Panc1 (cell line): ENCODE data around the gene ZC3HAV1. TPM values are rescaled to one million over a fixed set of nuclear protein-coding genes. Genes with fewer than 3 reads are reported as not detected.

Experiments used
- ATAC-seq: fragments of 200-7000 bp; cut with Tn5 transposase; 2 replicates; pipeline ENCODE4 v1.9.1; 2020; ENCODE audit warnings: mild to moderate bottlenecking, moderate library complexity
- BruUV-seq: library from RNA; stranded (reverse); fragments of 400-500 nt; replicated peaks from 2 replicates; lab custom pipeline; 2021; lab: Mats Ljungman, UMichigan
- CTCF ChIA-PET: fragments of 300-600 bp; sonication (Branson Sonifier 250); formaldehyde crosslinking; loops from one replicate; lab custom pipeline; 2022; ENCODE audit warnings: antibody characterized with exemption; lab: Charles Lee
- POLR2A ChIA-PET: fragments of 300-600 bp; sonication (Branson Sonifier 250); formaldehyde crosslinking; loops from one replicate; lab custom pipeline; 2022; ENCODE audit warnings: antibody characterized with exemption; lab: Charles Lee
- DNase-seq: peaks from one replicate; pipeline ENCODE4 v3.0.0-alpha.2; 2010; ENCODE audit warnings: low read depth, low spot score
- H3K27ac ChIP-seq: 2 replicates; pipeline ENCODE4 v1.5.1; 2011; ENCODE audit warnings: mild to moderate bottlenecking, low read length, inconsistent platforms
- H3K27me3 ChIP-seq: fragments of 200-500 bp; sonication (Bioruptor generic); 2 replicates; pipeline ENCODE4 v1.6.0; 2014; ENCODE audit warnings: low read length, inconsistent platforms; ENCODE audit not compliant: control insufficient read depth, insufficient read depth
- H3K36me3 ChIP-seq: fragments of 200-500 bp; sonication (Bioruptor generic); 2 replicates; pipeline ENCODE4 v1.5.1; 2014; ENCODE audit warnings: inconsistent platforms, mild to moderate bottlenecking, low read length, moderate library complexity; ENCODE audit not compliant: control insufficient read depth, insufficient read depth
- H3K4me1 ChIP-seq: 2 replicates; pipeline ENCODE4 v1.5.1; 2011; ENCODE audit warnings: inconsistent platforms, mild to moderate bottlenecking, low read length, moderate library complexity; ENCODE audit not compliant: control insufficient read depth, insufficient read depth
- H3K4me3 ChIP-seq, 2 experiments: 2 replicates each; pipeline ENCODE4 v1.5.1; 2011 to 2012; ENCODE audit warnings: low read depth in 2 of 2, low read length in 2 of 2, mild to moderate bottlenecking in 2 of 2, inconsistent platforms in 1 of 2, moderate library complexity in 1 of 2
- H3K9me3 ChIP-seq: fragments of 200-500 bp; sonication (Bioruptor generic); 2 replicates; pipeline ENCODE4 v1.5.1; 2014; ENCODE audit warnings: low read depth, mild to moderate bottlenecking, inconsistent platforms, low read length, moderate library complexity; ENCODE audit not compliant: control insufficient read depth, insufficient read depth
- SIN3A ChIP-seq: IDR thresholded peaks from 2 replicates; pipeline ENCODE4 v1.6.1; 2012; ENCODE audit warnings: low read depth, mild to moderate bottlenecking, low read length, moderate library complexity, borderline replicate concordance; ENCODE audit not compliant: insufficient read depth
- in situ Hi-C: cut with HindIII; loops from 2 replicates; pipeline ENCODE4 v1.10.0; 2016; ENCODE audit warnings: low sequenced_read_pairs, low pct_unique_long_range_greater_than_20kb
- intact Hi-C: fragments of 100-400 bp; cut with micrococcal nuclease; formaldehyde crosslinking; loops from one replicate; pipeline ENCODE4 v1.10.0; 2022; ENCODE audit not compliant: unreplicated experiment
- total RNA-seq: library from RNA; stranded (reverse); gene quantifications from one replicate; pipeline ENCODE4 v1.2.1, GENCODE V29; 2021; ENCODE audit not compliant: unreplicated experiment
- TF ChIP-seq, protein P1 (sequence below), 2 experiments: IDR thresholded peaks; 2 replicates each; pipeline ENCODE4 v1.6.1; 2011 to 2012; ENCODE audit warnings: low read depth in 2 of 2, control low read depth in 1 of 2, low read length in 1 of 2, mild to moderate bottlenecking in 1 of 2, moderate library complexity in 1 of 2; ENCODE audit not compliant: insufficient read depth in 1 of 2

The ZC3HAV1 gene
- total RNA-seq, 1 experiment from 2014 or later = 47.1 TPM

DNA sequence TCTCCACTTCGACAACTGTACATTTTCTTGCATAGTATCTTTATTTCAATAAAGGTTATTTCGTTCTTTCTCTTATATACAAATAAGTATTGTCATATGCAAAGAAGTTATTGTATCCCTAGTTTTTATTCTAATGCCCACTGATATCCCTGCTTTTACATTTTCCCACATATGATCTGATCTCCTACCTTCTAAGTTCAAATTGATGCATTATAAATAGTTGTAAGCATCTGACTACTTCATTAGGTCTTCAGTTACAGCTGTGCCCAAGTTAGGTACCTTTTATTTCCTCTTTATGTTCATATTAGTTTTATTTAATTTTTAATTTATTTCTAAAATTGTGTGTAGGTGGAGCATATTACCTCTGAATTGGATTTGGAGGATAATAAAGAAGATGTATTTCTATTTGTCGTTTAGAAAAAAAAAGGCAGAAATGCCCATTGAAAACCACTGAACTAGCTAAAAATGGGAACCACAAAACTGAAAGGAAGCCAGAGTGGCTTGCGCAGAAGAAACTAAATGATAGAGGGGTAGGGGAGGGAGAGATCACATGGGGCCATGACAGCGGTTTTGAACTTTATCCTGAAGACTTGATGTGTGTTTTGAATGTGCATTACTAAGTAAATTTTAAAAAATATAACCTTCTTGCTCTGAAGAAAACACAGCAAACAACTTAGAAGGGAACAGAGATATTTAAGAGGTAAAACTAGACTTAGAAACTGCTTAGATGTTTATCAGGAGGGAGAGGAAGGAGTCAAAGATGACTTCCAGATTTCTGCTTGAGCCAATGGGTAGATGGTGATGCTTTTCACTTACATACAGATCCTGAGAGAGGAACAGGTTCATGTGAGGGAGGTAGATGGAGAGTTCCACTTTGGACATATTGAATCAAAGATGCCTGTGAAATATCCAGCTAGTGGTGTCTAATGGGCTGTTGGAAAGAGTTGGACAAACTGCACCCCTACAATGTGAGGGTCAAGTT is 64.4 kb downstream of the ZC3HAV1 start:
- no TSS peak for BruUV-seq
- no peak for ATAC-seq
- Histone ChIP-seq H3K27ac (no peak overlapping the region), H3K27me3 (no peaks in the 10 kb centered on the region), H3K9me3 (no peaks in the 10 kb centered on the region), H3K4me3 (no peak overlapping the region), H3K4me1 (no peaks in the 10 kb centered on the region), H3K36me3 (peaks cover 10% of the 10 kb centered on the region)
- in situ Hi-C loops = no loop called here
- POLR2A ChIA-PET = no interaction called here
- TF ChIP-seq, protein P1, sequence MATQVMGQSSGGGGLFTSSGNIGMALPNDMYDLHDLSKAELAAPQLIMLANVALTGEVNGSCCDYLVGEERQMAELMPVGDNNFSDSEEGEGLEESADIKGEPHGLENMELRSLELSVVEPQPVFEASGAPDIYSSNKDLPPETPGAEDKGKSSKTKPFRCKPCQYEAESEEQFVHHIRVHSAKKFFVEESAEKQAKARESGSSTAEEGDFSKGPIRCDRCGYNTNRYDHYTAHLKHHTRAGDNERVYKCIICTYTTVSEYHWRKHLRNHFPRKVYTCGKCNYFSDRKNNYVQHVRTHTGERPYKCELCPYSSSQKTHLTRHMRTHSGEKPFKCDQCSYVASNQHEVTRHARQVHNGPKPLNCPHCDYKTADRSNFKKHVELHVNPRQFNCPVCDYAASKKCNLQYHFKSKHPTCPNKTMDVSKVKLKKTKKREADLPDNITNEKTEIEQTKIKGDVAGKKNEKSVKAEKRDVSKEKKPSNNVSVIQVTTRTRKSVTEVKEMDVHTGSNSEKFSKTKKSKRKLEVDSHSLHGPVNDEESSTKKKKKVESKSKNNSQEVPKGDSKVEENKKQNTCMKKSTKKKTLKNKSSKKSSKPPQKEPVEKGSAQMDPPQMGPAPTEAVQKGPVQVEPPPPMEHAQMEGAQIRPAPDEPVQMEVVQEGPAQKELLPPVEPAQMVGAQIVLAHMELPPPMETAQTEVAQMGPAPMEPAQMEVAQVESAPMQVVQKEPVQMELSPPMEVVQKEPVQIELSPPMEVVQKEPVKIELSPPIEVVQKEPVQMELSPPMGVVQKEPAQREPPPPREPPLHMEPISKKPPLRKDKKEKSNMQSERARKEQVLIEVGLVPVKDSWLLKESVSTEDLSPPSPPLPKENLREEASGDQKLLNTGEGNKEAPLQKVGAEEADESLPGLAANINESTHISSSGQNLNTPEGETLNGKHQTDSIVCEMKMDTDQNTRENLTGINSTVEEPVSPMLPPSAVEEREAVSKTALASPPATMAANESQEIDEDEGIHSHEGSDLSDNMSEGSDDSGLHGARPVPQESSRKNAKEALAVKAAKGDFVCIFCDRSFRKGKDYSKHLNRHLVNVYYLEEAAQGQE (IDR thresholded peaks at IDR 0.05; ENCODE audit: insufficient read depth in 1 of 2, low read depth in 2 of 2, low read length in 1 of 2) = no peak
- TF ChIP-seq SIN3A = no peak
- CTCF ChIA-PET = no interaction called here
- intact Hi-C loops = no loop called here
- DNase-seq = no peak

DNA sequence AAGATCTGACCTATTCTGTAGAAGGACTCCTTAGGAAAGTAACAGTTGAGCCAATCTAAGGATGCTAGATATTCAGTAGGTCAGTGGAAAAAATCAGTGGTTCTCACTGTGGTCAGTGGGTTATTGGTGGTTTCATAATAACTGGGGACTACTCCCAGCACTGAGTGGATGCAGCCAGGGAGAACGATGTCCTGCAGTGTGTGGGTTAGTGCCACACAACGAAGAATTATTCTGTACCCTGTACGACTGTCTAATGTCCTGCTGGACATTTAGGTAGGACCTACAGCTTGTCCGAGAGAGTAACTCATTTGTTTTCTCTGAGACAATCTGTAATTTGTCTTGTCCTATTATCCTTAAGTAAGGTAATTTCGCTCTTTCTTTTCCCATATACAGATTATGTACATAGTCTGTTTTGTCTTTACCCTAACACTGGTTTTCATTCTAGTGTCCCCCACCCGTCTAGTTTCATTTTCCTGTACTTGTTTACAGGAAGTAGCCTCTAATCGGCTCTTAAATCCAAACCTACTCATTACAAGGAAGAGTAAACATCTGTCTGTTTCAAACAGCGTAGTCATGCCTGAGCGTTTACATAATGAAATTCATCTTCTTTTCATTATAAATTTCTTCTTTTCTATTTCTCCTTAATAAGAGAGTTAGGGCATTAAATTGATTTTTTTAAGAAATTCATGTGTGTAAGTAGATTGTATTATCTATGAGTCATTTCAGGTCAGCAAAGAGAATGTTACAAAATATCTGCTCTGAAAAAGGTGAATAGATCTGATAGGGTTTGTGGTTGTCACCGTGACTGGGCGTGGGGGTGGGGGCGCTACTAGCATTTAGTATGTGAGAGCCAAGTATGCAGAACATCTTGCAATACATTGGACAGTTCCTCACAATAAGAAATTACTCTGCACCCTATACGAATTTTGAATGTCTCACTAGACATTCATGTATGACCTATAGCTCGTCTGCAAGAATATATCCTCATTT is 65.4 kb downstream of the ZC3HAV1 start:
- Histone ChIP-seq H3K27ac (no peak overlapping the region), H3K9me3 (no peaks in the 10 kb centered on the region), H3K36me3 (peaks cover 10% of the 10 kb centered on the region), H3K4me1 (no peaks in the 10 kb centered on the region), H3K27me3 (no peaks in the 10 kb centered on the region), H3K4me3 (no peak overlapping the region)
- CTCF ChIA-PET = no interaction called here
- no TSS peak for BruUV-seq
- ATAC-seq = no peak
- in situ Hi-C loops (no loop called here), intact Hi-C loops (no loop called here)
- TF ChIP-seq, protein P1 (IDR thresholded peaks at IDR 0.05; ENCODE audit: insufficient read depth in 1 of 2, low read depth in 2 of 2, low read length in 1 of 2) = 0 out of 4 replicates have a peak, but pooled peaks of 1 of the 2 experiments have one; percentile 26
- TF ChIP-seq SIN3A = no peak
- DNase-seq = no peak
- POLR2A ChIA-PET = no interaction called here
